ENCODE data around the gene EMC6. TPM values are rescaled to one million over a fixed set of nuclear protein-coding genes. Genes with fewer than 3 reads are reported as not detected.

The EMC6 gene
- polyA plus RNA-seq, 1 of the 3 experiments (the other 2 are of a cell fraction) = 56.6 TPM

GRCh38 chr17:3693829-3694231 lies 25.2 kb downstream of the EMC6 start:
- TF ChIP-seq FOSL2 (IDR thresholded peaks at IDR 0.05; ENCODE audit: borderline replicate concordance, low read depth) (no peak), TEAD4 (IDR thresholded peaks at IDR 0.05; ENCODE audit: borderline replicate concordance, insufficient read depth) (no peak), FOXJ3 (CRISPR knock-in tag; IDR thresholded peaks at IDR 0.05) (no peak), NRF1 (IDR thresholded peaks at IDR 0.05; ENCODE audit: low read depth, low read length) (no peak), RFX5 (IDR thresholded peaks at IDR 0.05; ENCODE audit: low read length) (no peak), GATA2 (CRISPR knock-in tag; IDR thresholded peaks at IDR 0.05) (no peak), USF1 (IDR thresholded peaks at IDR 0.05; ENCODE audit: borderline replicate concordance, low read depth) (no peak), MAX (IDR thresholded peaks at IDR 0.05; ENCODE audit: low read depth) (no peak), JUND (IDR thresholded peaks at IDR 0.05) (no peak), MEF2A (IDR thresholded peaks at IDR 0.05; ENCODE audit: borderline replicate concordance, low read depth) (no peak), NFIC (IDR thresholded peaks at IDR 0.05; ENCODE audit: borderline replicate concordance) (no peak), TCF12 (IDR thresholded peaks at IDR 0.05) (no peak), PBX3 (IDR thresholded peaks at IDR 0.05) (no peak), CTCF (IDR thresholded peaks at IDR 0.05) (no peak), IRF3 (IDR thresholded peaks at IDR 0.05; ENCODE audit: low read depth, low read length) (no peak)

More at GRCh38 chr17:3693829-3694231, 25.2 kb downstream of the EMC6 start:
- Histone ChIP-seq H3K27me3 (ENCODE audit: insufficient read depth) (no peaks in the 10 kb centered on the region), H3K4me2 (no peak overlapping the region), H3F3A (replicated peaks; ENCODE audit: insufficient read depth) (no peaks in the 10 kb centered on the region), H3K4me3 (ENCODE audit: low read depth in 2 of 2, low read length in 1 of 2) (no peak overlapping the region), H3K27ac (ENCODE audit: low read depth in 2 of 2, low read length in 1 of 2) (no peak overlapping the region), H3K9me3 (no peaks in the 10 kb centered on the region), H4K20me1 (ENCODE audit: insufficient read depth) (no peaks in the 10 kb centered on the region), H3K79me2 (ENCODE audit: insufficient read depth) (no peaks in the 10 kb centered on the region), H3K36me3 (replicated peaks in 1 of 2; ENCODE audit: control insufficient read depth in 1 of 2, insufficient read depth in 2 of 2, low read length in 1 of 2) (no peaks in the 10 kb centered on the region), H3K4me1 (ENCODE audit: control insufficient read depth in 1 of 2, insufficient read depth in 2 of 2, low read depth in 1 of 2, low read length in 1 of 2) (peaks cover 0 to 13% of the 10 kb centered on the region in 2 experiments; a peak in 1 of 4 replicates), H2AFZ (ENCODE audit: low read depth) (no peak overlapping the region), H3K9me2 (no peaks in the 10 kb centered on the region), H3K9ac (no peak overlapping the region)
- CTCF ChIA-PET = interaction anchor here (1.2 to 4.3 kb wide), 3 partner anchors 11 to 152 kb away, joined by 3 to 28 read pairs (median 6); partner anchors contain the start of gene NCBP3
- 87% methylated on average over 9 of the region's 9 CpGs for WGBS (ENCODE audit: low lambda C conversion rate)
- POLR2A ChIA-PET = no interaction called here
- DNase-seq = no peak

Data from SK-N-SH (cell line).